Measurements from ENCODE around the gene ZSCAN18.

DNA sequence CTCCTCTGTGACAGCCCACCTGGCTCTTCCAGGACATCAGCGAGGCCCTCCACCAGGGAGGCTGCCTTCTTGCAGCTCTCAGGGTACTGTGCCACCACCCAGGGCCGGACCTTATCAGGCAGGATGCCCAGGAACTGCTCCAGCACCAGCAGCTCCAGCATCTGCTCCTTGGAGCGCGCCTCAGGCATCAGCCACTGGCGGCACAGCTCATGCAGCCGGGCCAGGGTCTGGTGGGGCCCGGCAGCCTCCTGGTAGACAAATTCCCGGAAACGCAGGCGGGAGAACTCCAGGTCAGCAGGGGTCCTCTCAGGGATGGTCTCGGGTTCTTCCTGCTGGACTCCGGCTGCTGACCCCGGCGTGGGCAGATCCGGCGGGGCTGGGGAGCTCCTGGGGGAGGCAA, 8.2 kb downstream of the ZSCAN18 start:
- TF ChIP-seq, protein P1, sequence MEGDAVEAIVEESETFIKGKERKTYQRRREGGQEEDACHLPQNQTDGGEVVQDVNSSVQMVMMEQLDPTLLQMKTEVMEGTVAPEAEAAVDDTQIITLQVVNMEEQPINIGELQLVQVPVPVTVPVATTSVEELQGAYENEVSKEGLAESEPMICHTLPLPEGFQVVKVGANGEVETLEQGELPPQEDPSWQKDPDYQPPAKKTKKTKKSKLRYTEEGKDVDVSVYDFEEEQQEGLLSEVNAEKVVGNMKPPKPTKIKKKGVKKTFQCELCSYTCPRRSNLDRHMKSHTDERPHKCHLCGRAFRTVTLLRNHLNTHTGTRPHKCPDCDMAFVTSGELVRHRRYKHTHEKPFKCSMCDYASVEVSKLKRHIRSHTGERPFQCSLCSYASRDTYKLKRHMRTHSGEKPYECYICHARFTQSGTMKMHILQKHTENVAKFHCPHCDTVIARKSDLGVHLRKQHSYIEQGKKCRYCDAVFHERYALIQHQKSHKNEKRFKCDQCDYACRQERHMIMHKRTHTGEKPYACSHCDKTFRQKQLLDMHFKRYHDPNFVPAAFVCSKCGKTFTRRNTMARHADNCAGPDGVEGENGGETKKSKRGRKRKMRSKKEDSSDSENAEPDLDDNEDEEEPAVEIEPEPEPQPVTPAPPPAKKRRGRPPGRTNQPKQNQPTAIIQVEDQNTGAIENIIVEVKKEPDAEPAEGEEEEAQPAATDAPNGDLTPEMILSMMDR (IDR thresholded peaks at IDR 0.05; ENCODE audit: low read length): no peak
- no peak for TF ChIP-seq EZH2 (optimal IDR thresholded peaks at IDR 0.05; ENCODE audit: low read depth, low read length)

Measured in MM.1S (cell line).